ENCODE data around the gene MOB3B. TPM values are rescaled to one million over a fixed set of nuclear protein-coding genes. Genes with fewer than 3 reads are reported as not detected.
A peak's percentile ranks its signal among the peaks of the same experiment; 100 is the strongest.

Gene MOB3B
- total and polyA plus RNA-seq, 2 of the 13 experiments (the other 11 are each of a cell fraction or from before 2014, with no cell fraction given) = 0.03 to 0.09 TPM

- no peak for TF ChIP-seq ATF6 (CRISPR knock-in tag; conservative IDR thresholded peaks at IDR 0.05)
- no peak for TF ChIP-seq ZNF329 (CRISPR knock-in tag; IDR thresholded peaks at IDR 0.05; ENCODE audit: low read depth)
- TF ChIP-seq KAT2B (IDR thresholded peaks at IDR 0.05; ENCODE audit: borderline replicate concordance, low read depth, low read length) = no peak
- TF ChIP-seq SRSF4 (IDR thresholded peaks at IDR 0.05; ENCODE audit: low read depth, low read length, poor library complexity, severe bottlenecking) = no peak
- TF ChIP-seq THAP7 (CRISPR knock-in tag; IDR thresholded peaks at IDR 0.05) = no peak
- no peak for TF ChIP-seq ZNF883 (CRISPR knock-in tag; IDR thresholded peaks at IDR 0.05; ENCODE audit: not compliant biosample characterization)
- no peak for TF ChIP-seq MTF1 (CRISPR knock-in tag; IDR thresholded peaks at IDR 0.05)
- TF ChIP-seq ZNF530 (CRISPR knock-in tag; IDR thresholded peaks at IDR 0.05; ENCODE audit: low read depth) = no peak
- TF ChIP-seq NFE2 (CRISPR knock-in tag; IDR thresholded peaks at IDR 0.05) = no peak
- TF ChIP-seq MAZ (IDR thresholded peaks at IDR 0.05; ENCODE audit: borderline replicate concordance, low read depth, low read length) = 0 out of 2 replicates have a peak, but pooled peaks have one; percentile 21
- peak; percentile 31; the same call in 1 of the 2 replicates for TF ChIP-seq MAZ (CRISPR knock-in tag; IDR thresholded peaks at IDR 0.05; ENCODE audit: low read depth)
- peak; percentile 34; the same call in 1 of the 2 replicates for TF ChIP-seq RARA (CRISPR knock-in tag; IDR thresholded peaks at IDR 0.05)
- no peak for TF ChIP-seq ZNF652 (CRISPR knock-in tag; IDR thresholded peaks at IDR 0.05; ENCODE audit: borderline replicate concordance, low read depth)
- no peak for TF ChIP-seq ATF5 (CRISPR knock-in tag; IDR thresholded peaks at IDR 0.05; ENCODE audit: low read depth)
- TF ChIP-seq ESRRA (CRISPR knock-in tag; IDR thresholded peaks at IDR 0.05; ENCODE audit: low read depth) = no peak
- peak; percentile 57 for TF ChIP-seq GABPA (IDR thresholded peaks at IDR 0.05; ENCODE audit: low read depth, low read length)
- peak; percentile 92 for TF ChIP-seq GABPA (CRISPR knock-in tag; IDR thresholded peaks at IDR 0.05; ENCODE audit: low read depth)
- no peak for TF ChIP-seq ZNF777 (CRISPR knock-in tag; IDR thresholded peaks at IDR 0.05)
- no peak for TF ChIP-seq SCMH1 (CRISPR knock-in tag; IDR thresholded peaks at IDR 0.05; ENCODE audit: borderline replicate concordance)
- no peak for TF ChIP-seq EED (CRISPR knock-in tag; IDR thresholded peaks at IDR 0.05)
- TF ChIP-seq ZNF749 (CRISPR knock-in tag; IDR thresholded peaks at IDR 0.05; ENCODE audit: borderline replicate concordance) = no peak
- TF ChIP-seq POGZ (CRISPR knock-in tag; IDR thresholded peaks at IDR 0.05) = peak; percentile 83
- no peak; the same call in 1 of the 2 replicates for TF ChIP-seq FOXP4 (CRISPR knock-in tag; IDR thresholded peaks at IDR 0.05)
Observed at GRCh38 chr9:27573634-27574590, 44.3 kb upstream of the MOB3B start (continued).

Data from HepG2 (cell line).